Measurements from ENCODE around the gene HTR3D.

DNA sequence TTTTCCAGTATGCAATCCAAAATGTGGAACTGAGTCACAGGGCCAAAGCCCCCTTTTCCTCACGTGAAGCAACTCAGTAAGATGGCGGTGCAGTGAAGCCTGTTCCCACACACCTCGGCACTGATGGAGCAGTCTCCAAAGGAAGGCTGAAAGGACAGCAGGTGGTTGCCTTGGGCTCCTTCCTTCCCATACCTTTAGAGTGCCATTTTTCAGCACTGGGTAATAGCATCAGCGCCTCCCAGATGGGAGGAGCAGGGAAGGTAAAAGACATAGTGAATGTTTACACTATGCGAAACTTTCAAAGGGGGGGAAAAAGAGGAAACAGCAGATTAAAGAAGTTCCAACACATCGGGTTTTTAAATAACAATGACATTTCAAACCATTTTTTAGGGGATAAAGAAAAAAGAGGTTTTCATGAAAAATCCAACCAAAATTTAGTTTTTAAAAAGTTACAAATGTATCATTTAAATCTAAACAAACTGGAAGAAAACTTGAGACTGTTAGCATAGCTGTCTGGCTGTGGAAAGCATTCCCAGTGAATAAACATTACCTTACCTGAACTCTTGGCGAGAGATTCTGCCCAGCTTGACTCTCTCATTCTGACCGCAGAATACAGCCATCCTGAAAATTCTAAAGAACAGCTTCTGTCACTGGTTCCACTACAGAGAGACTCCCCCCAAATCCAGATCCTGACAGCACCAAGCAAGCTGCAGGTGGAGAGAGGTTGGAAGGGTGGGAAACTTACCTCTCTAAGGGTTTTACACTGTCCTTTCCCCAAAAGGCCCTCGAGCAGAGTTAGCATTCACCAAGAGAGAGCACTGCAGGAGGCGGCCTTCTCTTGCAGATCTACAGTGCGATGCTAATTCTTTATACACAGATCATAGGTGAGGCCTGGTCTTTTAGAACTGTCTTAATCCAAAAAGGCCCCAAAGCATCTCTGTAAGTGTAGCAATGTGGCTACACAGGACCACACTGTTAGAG lies 46.5 kb upstream of the HTR3D start:
- TF ChIP-seq SIN3A (IDR thresholded peaks at IDR 0.05; ENCODE audit: low read depth, low read length) (no peak), ATF2 (IDR thresholded peaks at IDR 0.05; ENCODE audit: low read length) (no peak), CBX3 (IDR thresholded peaks at IDR 0.05; ENCODE audit: borderline replicate concordance, low read depth) (no peak), CTCF (IDR thresholded peaks at IDR 0.05 in 2 of 3, conservative IDR thresholded peaks at IDR 0.05 in 1 of 3; ENCODE audit: control insufficient read depth in 2 of 3, extremely low read depth in 1 of 3, insufficient read depth in 1 of 3, low read depth in 3 of 3, low read length in 3 of 3) (no peak), SRF (IDR thresholded peaks at IDR 0.05; ENCODE audit: low read depth in 2 of 2, low read length in 2 of 2) (no peak), POLR2AphosphoS2 (IDR thresholded peaks at IDR 0.05; ENCODE audit: low read depth, low read length) (no peak), POLR2A (IDR thresholded peaks at IDR 0.05; ENCODE audit: low read depth, low read length) (no peak), ESRRA (IDR thresholded peaks at IDR 0.05; ENCODE audit: low read length) (no peak), HDGF (IDR thresholded peaks at IDR 0.05) (no peak), MTA3 (IDR thresholded peaks at IDR 0.05; ENCODE audit: borderline replicate concordance, low read length) (no peak)
- TF ChIP-seq, protein P1, sequence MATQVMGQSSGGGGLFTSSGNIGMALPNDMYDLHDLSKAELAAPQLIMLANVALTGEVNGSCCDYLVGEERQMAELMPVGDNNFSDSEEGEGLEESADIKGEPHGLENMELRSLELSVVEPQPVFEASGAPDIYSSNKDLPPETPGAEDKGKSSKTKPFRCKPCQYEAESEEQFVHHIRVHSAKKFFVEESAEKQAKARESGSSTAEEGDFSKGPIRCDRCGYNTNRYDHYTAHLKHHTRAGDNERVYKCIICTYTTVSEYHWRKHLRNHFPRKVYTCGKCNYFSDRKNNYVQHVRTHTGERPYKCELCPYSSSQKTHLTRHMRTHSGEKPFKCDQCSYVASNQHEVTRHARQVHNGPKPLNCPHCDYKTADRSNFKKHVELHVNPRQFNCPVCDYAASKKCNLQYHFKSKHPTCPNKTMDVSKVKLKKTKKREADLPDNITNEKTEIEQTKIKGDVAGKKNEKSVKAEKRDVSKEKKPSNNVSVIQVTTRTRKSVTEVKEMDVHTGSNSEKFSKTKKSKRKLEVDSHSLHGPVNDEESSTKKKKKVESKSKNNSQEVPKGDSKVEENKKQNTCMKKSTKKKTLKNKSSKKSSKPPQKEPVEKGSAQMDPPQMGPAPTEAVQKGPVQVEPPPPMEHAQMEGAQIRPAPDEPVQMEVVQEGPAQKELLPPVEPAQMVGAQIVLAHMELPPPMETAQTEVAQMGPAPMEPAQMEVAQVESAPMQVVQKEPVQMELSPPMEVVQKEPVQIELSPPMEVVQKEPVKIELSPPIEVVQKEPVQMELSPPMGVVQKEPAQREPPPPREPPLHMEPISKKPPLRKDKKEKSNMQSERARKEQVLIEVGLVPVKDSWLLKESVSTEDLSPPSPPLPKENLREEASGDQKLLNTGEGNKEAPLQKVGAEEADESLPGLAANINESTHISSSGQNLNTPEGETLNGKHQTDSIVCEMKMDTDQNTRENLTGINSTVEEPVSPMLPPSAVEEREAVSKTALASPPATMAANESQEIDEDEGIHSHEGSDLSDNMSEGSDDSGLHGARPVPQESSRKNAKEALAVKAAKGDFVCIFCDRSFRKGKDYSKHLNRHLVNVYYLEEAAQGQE (IDR thresholded peaks at IDR 0.05; ENCODE audit: low read depth, low read length) = no peak
